Measurements from ENCODE around the gene SESTD1. TPM values are rescaled to one million over a fixed set of nuclear protein-coding genes. Genes with fewer than 3 reads are reported as not detected.
A peak's percentile ranks its signal among the peaks of the same experiment; 100 is the strongest.

The SESTD1 gene
- total and polyA plus RNA-seq, 2 donors (not counting 1 experiment from before 2014, with no cell fraction given) = 16.8 to 51.9 TPM

- H3K27ac ChIP-seq (ENCODE audit: insufficient read depth, low read length) = no peak overlapping the region
Observed at GRCh38 chr2:179273461-179273962, 8.9 kb upstream of the SESTD1 start.

GRCh38 chr2:179272406-179273192 lies 8.0 kb upstream of the SESTD1 start:
- DNase-seq (ENCODE audit: low read depth in 2 of 2) = peak; percentile 36 to 93
- no peaks in the 10 kb centered on the region for H3K27me3 ChIP-seq (ENCODE audit: control insufficient read depth, insufficient read depth, low read length)
- no peak overlapping the region for H3K9ac ChIP-seq (ENCODE audit: insufficient read depth, low read length)
- H3K9me3 ChIP-seq (ENCODE audit: control insufficient read depth, insufficient read depth, low read depth, low read length) = no peaks in the 10 kb centered on the region
- H4K20me1 ChIP-seq (ENCODE audit: control insufficient read depth, extremely low read depth, insufficient read depth, low read length) = no peaks in the 10 kb centered on the region
- no peaks in the 10 kb centered on the region for H3K79me2 ChIP-seq (ENCODE audit: control insufficient read depth, insufficient read depth, low read length)
- no peak overlapping the region for H3K27ac ChIP-seq (ENCODE audit: insufficient read depth, low read length)
- no peaks in the 10 kb centered on the region for H3K36me3 ChIP-seq (ENCODE audit: control insufficient read depth, insufficient read depth, low read length)
- no peak for TF ChIP-seq EZH2 (IDR thresholded peaks at IDR 0.05; ENCODE audit: low read length, missing control alignments)
- TF ChIP-seq, protein P1, sequence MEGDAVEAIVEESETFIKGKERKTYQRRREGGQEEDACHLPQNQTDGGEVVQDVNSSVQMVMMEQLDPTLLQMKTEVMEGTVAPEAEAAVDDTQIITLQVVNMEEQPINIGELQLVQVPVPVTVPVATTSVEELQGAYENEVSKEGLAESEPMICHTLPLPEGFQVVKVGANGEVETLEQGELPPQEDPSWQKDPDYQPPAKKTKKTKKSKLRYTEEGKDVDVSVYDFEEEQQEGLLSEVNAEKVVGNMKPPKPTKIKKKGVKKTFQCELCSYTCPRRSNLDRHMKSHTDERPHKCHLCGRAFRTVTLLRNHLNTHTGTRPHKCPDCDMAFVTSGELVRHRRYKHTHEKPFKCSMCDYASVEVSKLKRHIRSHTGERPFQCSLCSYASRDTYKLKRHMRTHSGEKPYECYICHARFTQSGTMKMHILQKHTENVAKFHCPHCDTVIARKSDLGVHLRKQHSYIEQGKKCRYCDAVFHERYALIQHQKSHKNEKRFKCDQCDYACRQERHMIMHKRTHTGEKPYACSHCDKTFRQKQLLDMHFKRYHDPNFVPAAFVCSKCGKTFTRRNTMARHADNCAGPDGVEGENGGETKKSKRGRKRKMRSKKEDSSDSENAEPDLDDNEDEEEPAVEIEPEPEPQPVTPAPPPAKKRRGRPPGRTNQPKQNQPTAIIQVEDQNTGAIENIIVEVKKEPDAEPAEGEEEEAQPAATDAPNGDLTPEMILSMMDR (conservative IDR thresholded peaks at IDR 0.05 in 1 of 2, IDR thresholded peaks at IDR 0.05 in 1 of 2; ENCODE audit: low read depth in 1 of 2, low read length in 2 of 2) = no peak
- no peak overlapping the region for H3K4me3 ChIP-seq (replicated peaks in 1 of 4; ENCODE audit: control extremely low read depth in 1 of 4, insufficient read depth in 1 of 4, low read depth in 3 of 4, low read length in 4 of 4)
- no peak overlapping the region for H3K4me2 ChIP-seq (ENCODE audit: extremely low read depth, insufficient read depth, low read length)
- no peak overlapping the region for H2AFZ ChIP-seq (ENCODE audit: low read length)
- no peaks in the 10 kb centered on the region for H3K4me1 ChIP-seq (ENCODE audit: control insufficient read depth, extremely low read depth, insufficient read depth, low read length)

More at GRCh38 chr2:179273461-179273962, 8.9 kb upstream of the SESTD1 start:
- H3K4me1 ChIP-seq (ENCODE audit: control insufficient read depth, extremely low read depth, insufficient read depth, low read length) = no peaks in the 10 kb centered on the region
- no peak overlapping the region for H3K4me3 ChIP-seq (replicated peaks in 1 of 4; ENCODE audit: control extremely low read depth in 1 of 4, insufficient read depth in 1 of 4, low read depth in 3 of 4, low read length in 4 of 4)
- H4K20me1 ChIP-seq (ENCODE audit: control insufficient read depth, extremely low read depth, insufficient read depth, low read length) = no peaks in the 10 kb centered on the region
- peak in 1 of 2 donors; percentile 49 for DNase-seq (ENCODE audit: low read depth in 2 of 2)
- no peaks in the 10 kb centered on the region for H3K9me3 ChIP-seq (ENCODE audit: control insufficient read depth, insufficient read depth, low read depth, low read length)
- no peak for TF ChIP-seq EZH2 (IDR thresholded peaks at IDR 0.05; ENCODE audit: low read length, missing control alignments)
- TF ChIP-seq, protein P1 (conservative IDR thresholded peaks at IDR 0.05 in 1 of 2, IDR thresholded peaks at IDR 0.05 in 1 of 2; ENCODE audit: low read depth in 1 of 2, low read length in 2 of 2) = no peak
- no peak overlapping the region for H2AFZ ChIP-seq (ENCODE audit: low read length)
- no peaks in the 10 kb centered on the region for H3K27me3 ChIP-seq (ENCODE audit: control insufficient read depth, insufficient read depth, low read length)
- H3K4me2 ChIP-seq (ENCODE audit: extremely low read depth, insufficient read depth, low read length) = no peak overlapping the region
- H3K9ac ChIP-seq (ENCODE audit: insufficient read depth, low read length) = no peak overlapping the region
- H3K79me2 ChIP-seq (ENCODE audit: control insufficient read depth, insufficient read depth, low read length) = no peaks in the 10 kb centered on the region
- no peaks in the 10 kb centered on the region for H3K36me3 ChIP-seq (ENCODE audit: control insufficient read depth, insufficient read depth, low read length)

- no peak for DNase-seq (ENCODE audit: low read depth in 2 of 2)
- no peaks in the 10 kb centered on the region for H3K4me1 ChIP-seq (ENCODE audit: control insufficient read depth, extremely low read depth, insufficient read depth, low read length)
Observed at GRCh38 chr2:179270689-179271088, 6.1 kb upstream of the SESTD1 start.

More at GRCh38 chr2:179270689-179271088, 6.1 kb upstream of the SESTD1 start:
- no peak overlapping the region for H3K4me2 ChIP-seq (ENCODE audit: extremely low read depth, insufficient read depth, low read length)
- no peaks in the 10 kb centered on the region for H3K9me3 ChIP-seq (ENCODE audit: control insufficient read depth, insufficient read depth, low read depth, low read length)
- H3K27me3 ChIP-seq (ENCODE audit: control insufficient read depth, insufficient read depth, low read length) = no peaks in the 10 kb centered on the region
- no peaks in the 10 kb centered on the region for H4K20me1 ChIP-seq (ENCODE audit: control insufficient read depth, extremely low read depth, insufficient read depth, low read length)
- H3K27ac ChIP-seq (ENCODE audit: insufficient read depth, low read length) = no peak overlapping the region
- no peak overlapping the region for H2AFZ ChIP-seq (ENCODE audit: low read length)
- no peak overlapping the region for H3K4me3 ChIP-seq (replicated peaks in 1 of 4; ENCODE audit: control extremely low read depth in 1 of 4, insufficient read depth in 1 of 4, low read depth in 3 of 4, low read length in 4 of 4)
- no peaks in the 10 kb centered on the region for H3K79me2 ChIP-seq (ENCODE audit: control insufficient read depth, insufficient read depth, low read length)
- no peaks in the 10 kb centered on the region for H3K36me3 ChIP-seq (ENCODE audit: control insufficient read depth, insufficient read depth, low read length)
- TF ChIP-seq EZH2 (IDR thresholded peaks at IDR 0.05; ENCODE audit: low read length, missing control alignments) = no peak
- TF ChIP-seq, protein P1 (conservative IDR thresholded peaks at IDR 0.05 in 1 of 2, IDR thresholded peaks at IDR 0.05 in 1 of 2; ENCODE audit: low read depth in 1 of 2, low read length in 2 of 2) = no peak
- no peak overlapping the region for H3K9ac ChIP-seq (ENCODE audit: insufficient read depth, low read length)

All from fibroblast of lung (primary cell).